ENCODE data around the gene CYP26A1. TPM values are rescaled to one million over a fixed set of nuclear protein-coding genes. Genes with fewer than 3 reads are reported as not detected.

CYP26A1 gene
- total RNA-seq, 1 experiment from 2014 or later = 1.5 TPM

DNA sequence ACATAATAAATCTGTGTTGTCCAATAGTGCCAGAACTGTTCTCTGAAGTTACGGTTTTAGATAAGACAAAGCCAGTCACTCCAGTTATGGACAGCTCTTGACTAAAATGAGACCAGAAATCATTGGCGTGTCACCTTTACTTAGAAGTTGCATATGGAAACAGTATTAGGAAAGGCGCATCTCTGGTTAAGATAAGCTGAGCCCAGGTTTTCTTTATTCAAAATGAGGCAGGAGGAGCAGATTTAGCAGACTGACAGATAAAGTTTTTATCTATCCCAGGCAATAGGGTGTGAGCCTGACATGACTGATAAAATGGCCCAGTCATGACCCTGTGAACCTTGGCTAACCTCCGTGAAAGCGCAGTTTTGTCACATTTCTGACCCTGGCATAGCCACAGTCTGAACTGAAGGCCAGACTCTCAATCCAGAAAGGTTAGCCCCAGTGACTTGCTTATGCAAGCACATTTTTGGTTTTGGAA lies 4.2 kb downstream of the CYP26A1 start:
- Histone ChIP-seq H3K4me1 (ENCODE audit: control insufficient read depth, insufficient read depth, low read length) (peaks cover 4% of the 10 kb centered on the region), H3K9me3 (ENCODE audit: control insufficient read depth, insufficient read depth, low read depth, low read length) (no peaks in the 10 kb centered on the region), H3K27me3 (ENCODE audit: control insufficient read depth, insufficient read depth, low read length) (peaks cover 22% of the 10 kb centered on the region), H3K27ac (ENCODE audit: low read length) (no peak overlapping the region), H3K36me3 (ENCODE audit: control insufficient read depth, insufficient read depth, low read length) (no peaks in the 10 kb centered on the region), H3K4me3 (ENCODE audit: low read depth in 2 of 2, low read length in 2 of 2) (no peak overlapping the region)
- ChIA-PET CTCF (no interaction called here), POLR2A (no interaction called here)
- ATAC-seq = no peak
- no TSS peak for BruUV-seq (replicated peaks)
- TF ChIP-seq SIN3A (IDR thresholded peaks at IDR 0.05; ENCODE audit: borderline replicate concordance, insufficient read depth, low read depth, low read length) = no peak
- no peak for TF ChIP-seq TCF7L2 (IDR thresholded peaks at IDR 0.05; ENCODE audit: low read depth, low read length)
- TF ChIP-seq, protein P1, sequence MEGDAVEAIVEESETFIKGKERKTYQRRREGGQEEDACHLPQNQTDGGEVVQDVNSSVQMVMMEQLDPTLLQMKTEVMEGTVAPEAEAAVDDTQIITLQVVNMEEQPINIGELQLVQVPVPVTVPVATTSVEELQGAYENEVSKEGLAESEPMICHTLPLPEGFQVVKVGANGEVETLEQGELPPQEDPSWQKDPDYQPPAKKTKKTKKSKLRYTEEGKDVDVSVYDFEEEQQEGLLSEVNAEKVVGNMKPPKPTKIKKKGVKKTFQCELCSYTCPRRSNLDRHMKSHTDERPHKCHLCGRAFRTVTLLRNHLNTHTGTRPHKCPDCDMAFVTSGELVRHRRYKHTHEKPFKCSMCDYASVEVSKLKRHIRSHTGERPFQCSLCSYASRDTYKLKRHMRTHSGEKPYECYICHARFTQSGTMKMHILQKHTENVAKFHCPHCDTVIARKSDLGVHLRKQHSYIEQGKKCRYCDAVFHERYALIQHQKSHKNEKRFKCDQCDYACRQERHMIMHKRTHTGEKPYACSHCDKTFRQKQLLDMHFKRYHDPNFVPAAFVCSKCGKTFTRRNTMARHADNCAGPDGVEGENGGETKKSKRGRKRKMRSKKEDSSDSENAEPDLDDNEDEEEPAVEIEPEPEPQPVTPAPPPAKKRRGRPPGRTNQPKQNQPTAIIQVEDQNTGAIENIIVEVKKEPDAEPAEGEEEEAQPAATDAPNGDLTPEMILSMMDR (IDR thresholded peaks at IDR 0.05) = no peak
- TF ChIP-seq, protein P2, sequence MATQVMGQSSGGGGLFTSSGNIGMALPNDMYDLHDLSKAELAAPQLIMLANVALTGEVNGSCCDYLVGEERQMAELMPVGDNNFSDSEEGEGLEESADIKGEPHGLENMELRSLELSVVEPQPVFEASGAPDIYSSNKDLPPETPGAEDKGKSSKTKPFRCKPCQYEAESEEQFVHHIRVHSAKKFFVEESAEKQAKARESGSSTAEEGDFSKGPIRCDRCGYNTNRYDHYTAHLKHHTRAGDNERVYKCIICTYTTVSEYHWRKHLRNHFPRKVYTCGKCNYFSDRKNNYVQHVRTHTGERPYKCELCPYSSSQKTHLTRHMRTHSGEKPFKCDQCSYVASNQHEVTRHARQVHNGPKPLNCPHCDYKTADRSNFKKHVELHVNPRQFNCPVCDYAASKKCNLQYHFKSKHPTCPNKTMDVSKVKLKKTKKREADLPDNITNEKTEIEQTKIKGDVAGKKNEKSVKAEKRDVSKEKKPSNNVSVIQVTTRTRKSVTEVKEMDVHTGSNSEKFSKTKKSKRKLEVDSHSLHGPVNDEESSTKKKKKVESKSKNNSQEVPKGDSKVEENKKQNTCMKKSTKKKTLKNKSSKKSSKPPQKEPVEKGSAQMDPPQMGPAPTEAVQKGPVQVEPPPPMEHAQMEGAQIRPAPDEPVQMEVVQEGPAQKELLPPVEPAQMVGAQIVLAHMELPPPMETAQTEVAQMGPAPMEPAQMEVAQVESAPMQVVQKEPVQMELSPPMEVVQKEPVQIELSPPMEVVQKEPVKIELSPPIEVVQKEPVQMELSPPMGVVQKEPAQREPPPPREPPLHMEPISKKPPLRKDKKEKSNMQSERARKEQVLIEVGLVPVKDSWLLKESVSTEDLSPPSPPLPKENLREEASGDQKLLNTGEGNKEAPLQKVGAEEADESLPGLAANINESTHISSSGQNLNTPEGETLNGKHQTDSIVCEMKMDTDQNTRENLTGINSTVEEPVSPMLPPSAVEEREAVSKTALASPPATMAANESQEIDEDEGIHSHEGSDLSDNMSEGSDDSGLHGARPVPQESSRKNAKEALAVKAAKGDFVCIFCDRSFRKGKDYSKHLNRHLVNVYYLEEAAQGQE (IDR thresholded peaks at IDR 0.05; ENCODE audit: insufficient read depth in 1 of 2, low read depth in 2 of 2, low read length in 1 of 2) = no peak
- no peak for TF ChIP-seq POLR2AphosphoS5 (IDR thresholded peaks at IDR 0.05; ENCODE audit: low read depth, low read length)
- intact Hi-C loops (cut with micrococcal nuclease; ENCODE audit: unreplicated experiment) = loop anchor here (10.0 kb wide), 1 partner anchor 193 kb away; no protein-coding TSS in a partner anchor
- in situ Hi-C loops (cut with HindIII; ENCODE audit: low pct_unique_long_range_greater_than_20kb, low sequenced_read_pairs) = no loop called here
- no peak for DNase-seq (ENCODE audit: low read depth, low spot score)

DNA sequence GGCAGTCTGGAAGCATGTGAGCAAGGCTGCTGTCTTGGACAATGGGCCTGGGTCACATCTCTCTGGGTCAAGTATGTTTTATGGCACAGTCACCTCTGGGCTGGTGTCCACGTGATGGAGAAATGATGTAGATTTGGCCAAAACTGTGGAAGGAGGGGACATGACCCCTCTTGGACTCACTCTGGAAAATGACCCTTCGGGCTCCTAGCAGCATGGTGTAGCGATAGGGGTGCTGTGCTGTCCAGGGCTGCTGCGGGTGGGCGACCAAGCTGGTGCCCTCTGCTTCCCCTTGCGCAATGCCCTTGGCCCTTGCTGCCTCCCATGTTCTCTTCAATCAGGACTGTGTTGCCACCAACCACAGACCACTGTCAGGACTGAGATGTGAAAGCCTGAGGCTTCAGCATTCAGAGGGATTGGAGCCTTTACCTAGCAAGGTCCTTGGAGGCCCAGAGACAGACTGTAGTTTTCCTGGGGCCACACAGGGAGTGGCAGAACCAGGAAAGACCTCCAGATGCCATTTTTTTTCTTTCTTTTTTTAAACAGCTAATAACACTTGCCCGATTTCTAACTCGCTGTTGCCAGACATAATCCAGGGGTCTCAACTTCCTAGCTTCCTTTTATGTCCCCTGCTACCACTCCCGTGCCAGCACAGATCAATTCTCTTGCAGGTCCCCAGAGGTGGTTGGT lies 6.1 kb downstream of the CYP26A1 start:
- H3K9me3 ChIP-seq (ENCODE audit: control insufficient read depth, insufficient read depth, low read depth, low read length) = no peaks in the 10 kb centered on the region
- BruUV-seq (replicated peaks) = no TSS peak
- DNase-seq (ENCODE audit: low read depth, low spot score) = no peak
- H3K27ac ChIP-seq (ENCODE audit: low read length) = no peak overlapping the region
- ATAC-seq = peak; percentile 50; the same call in 1 of the 2 replicates
- TF ChIP-seq POLR2AphosphoS5 (IDR thresholded peaks at IDR 0.05; ENCODE audit: low read depth, low read length) (no peak), TCF7L2 (IDR thresholded peaks at IDR 0.05; ENCODE audit: low read depth, low read length) (no peak), SIN3A (IDR thresholded peaks at IDR 0.05; ENCODE audit: borderline replicate concordance, insufficient read depth, low read depth, low read length) (no peak)
- TF ChIP-seq, protein P1 (IDR thresholded peaks at IDR 0.05) = no peak
- H3K4me3 ChIP-seq (ENCODE audit: low read depth in 2 of 2, low read length in 2 of 2) = peak overlapping the region in 1 of 2 experiments; percentile 43; a peak in 3 of 4 replicates
- in situ Hi-C loops (cut with HindIII; ENCODE audit: low pct_unique_long_range_greater_than_20kb, low sequenced_read_pairs) (no loop called here), intact Hi-C loops (cut with micrococcal nuclease; ENCODE audit: unreplicated experiment) (loop anchor here (2.0 to 10.0 kb wide), 2 partner anchors 195 to 209 kb away; no protein-coding TSS in a partner anchor)
- H3K36me3 ChIP-seq (ENCODE audit: control insufficient read depth, insufficient read depth, low read length) = no peaks in the 10 kb centered on the region
- POLR2A ChIA-PET = no interaction called here
- CTCF ChIA-PET = interaction anchor here (0.6 to 1.5 kb wide), 2 partner anchors 210 to 403 kb away, joined by 4 to 6 read pairs; no protein-coding TSS in a partner anchor
- H3K4me1 ChIP-seq (ENCODE audit: control insufficient read depth, insufficient read depth, low read length) = no peaks in the 10 kb centered on the region
- H3K27me3 ChIP-seq (ENCODE audit: control insufficient read depth, insufficient read depth, low read length) = peaks cover 16% of the 10 kb centered on the region
